GM12878 (cell line): ENCODE results near the gene TMC7. TPM values are rescaled to one million over a fixed set of nuclear protein-coding genes. Genes with fewer than 3 reads are reported as not detected.

Experiments used
- ATAC-seq: fragments of 200-7000 bp; cut with Tn5 transposase; 3 replicates; pipeline ENCODE4 v1.9.1; 2020; ENCODE audit warnings: mild to moderate bottlenecking, moderate library complexity
- BruUV-seq: library from RNA; stranded (reverse); fragments of 400-500 nt; replicated peaks from 2 replicates; lab custom pipeline; 2021; lab: Mats Ljungman, UMichigan
- CTCF ChIA-PET: fragments of 300-600 bp; sonication (Branson Sonifier 250); formaldehyde crosslinking; extraction: SDS; loops from one replicate; lab custom pipeline; 2021; ENCODE audit warnings: inconsistent platforms; lab: Yijun Ruan, JAX
- POLR2A ChIA-PET: fragments of 350-600 bp; formaldehyde crosslinking; extraction: SDS; loops from one replicate; lab custom pipeline; 2021; ENCODE audit warnings: inconsistent platforms; lab: Charles Lee
- RAD21 ChIA-PET: fragments of 300-600 bp; sonication (Branson Sonifier 250); formaldehyde crosslinking; loops from one replicate; lab custom pipeline; 2023; ENCODE audit warnings: antibody characterized with exemption; ENCODE audit not compliant: unreplicated experiment; lab: Charles Lee
- SMC1A ChIA-PET: fragments of 300-600 bp; sonication (Branson Sonifier 250); formaldehyde crosslinking; loops from one replicate; lab custom pipeline; 2023; ENCODE audit not compliant: unreplicated experiment, uncharacterized antibody; lab: Charles Lee
- DNase-seq: peaks from one replicate; pipeline ENCODE4 v3.0.0-alpha.2; 2011; ENCODE audit warnings: low read depth, low spot score
- FAIRE-seq: peaks from 3 replicates; lab custom pipeline; 2011; peaks lifted over from hg19 to GRCh38; lab: Jason Lieb, UNC
- H2AFZ ChIP-seq: 2 replicates; pipeline ENCODE4 v1.6.0; 2011; ENCODE audit warnings: low read depth, low read length, control low read depth; ENCODE audit not compliant: control insufficient read depth
- H3K27ac ChIP-seq: 2 replicates; pipeline ENCODE4 v1.5.1; 2011; ENCODE audit warnings: control low read depth; ENCODE audit not compliant: control insufficient read depth, insufficient read depth
- H3K27me3 ChIP-seq, 2 experiments: replicated peaks in 1 of 2; 2 replicates each; pipeline versions ENCODE4 v1.6.0 to v1.6.1; 2011; ENCODE audit warnings: low read length in 1 of 2; ENCODE audit not compliant: control insufficient read depth in 2 of 2, insufficient read depth in 2 of 2
- H3K36me3 ChIP-seq, 2 experiments: 2 replicates each; pipeline ENCODE4 v1.5.1; 2011; ENCODE audit warnings: low read length in 1 of 2; ENCODE audit not compliant: control insufficient read depth in 2 of 2, insufficient read depth in 2 of 2
- H3K4me1 ChIP-seq: 2 replicates; pipeline ENCODE4 v1.6.1; 2011; ENCODE audit warnings: mild to moderate bottlenecking, low read length, moderate library complexity, mixed read lengths; ENCODE audit not compliant: control insufficient read depth, insufficient read depth
- H3K4me2 ChIP-seq: 2 replicates; pipeline ENCODE4 v1.6.0; 2011; ENCODE audit warnings: control low read depth; ENCODE audit not compliant: control insufficient read depth, insufficient read depth
- H3K4me3 ChIP-seq: fragments of 200-600 bp; sonication (generic); 2 replicates; pipeline ENCODE4 v1.5.1; 2016
- H3K79me2 ChIP-seq: 2 replicates; pipeline ENCODE4 v1.6.0; 2011; ENCODE audit warnings: low read length; ENCODE audit not compliant: control insufficient read depth, insufficient read depth
- H3K9ac ChIP-seq: 2 replicates; pipeline ENCODE4 v1.8.0; 2011; ENCODE audit warnings: low read length, control low read depth, mixed read lengths; ENCODE audit not compliant: control insufficient read depth, insufficient read depth
- H3K9me3 ChIP-seq: replicated peaks from 3 replicates; pipeline ENCODE4 v1.5.1; 2011; ENCODE audit warnings: mild to moderate bottlenecking, low read length; ENCODE audit not compliant: control insufficient read depth, insufficient read depth
- H4K20me1 ChIP-seq: 2 replicates; pipeline ENCODE4 v1.6.0; 2011; ENCODE audit not compliant: control insufficient read depth, insufficient read depth
- CEBPB ChIP-seq, 2 experiments: fragments of 150-350 bp in 1 of 2; IDR thresholded peaks; 2 replicates each; pipeline ENCODE4 v1.6.1; 2012 to 2014; ENCODE audit warnings: low read depth in 2 of 2, low read length in 2 of 2, borderline replicate concordance in 1 of 2, inconsistent platforms in 1 of 2
- CREM ChIP-seq: IDR thresholded peaks from 2 replicates; pipeline ENCODE4 v1.6.1; 2014; ENCODE audit warnings: antibody characterized with exemption, low read depth
- E4F1 ChIP-seq: fragments of 450-650 bp; IDR thresholded peaks from 2 replicates; pipeline ENCODE4 v1.6.1; 2018; ENCODE audit warnings: borderline replicate concordance, mild to moderate bottlenecking; ENCODE audit not compliant: partially characterized antibody
- IKZF1 ChIP-seq: fragments of 450-650 bp; conservative IDR thresholded peaks from 2 replicates; pipeline ENCODE4 v1.6.1; 2017; ENCODE audit warnings: antibody characterized with exemption, mild to moderate bottlenecking
- MEF2B ChIP-seq: fragments of 450-650 bp; IDR thresholded peaks from 2 replicates; pipeline ENCODE4 v1.6.1; 2018; ENCODE audit warnings: mild to moderate bottlenecking, moderate library complexity; ENCODE audit not compliant: partially characterized antibody, poor library complexity, severe bottlenecking
- NFXL1 ChIP-seq: fragments of 450-650 bp; IDR thresholded peaks from 2 replicates; pipeline ENCODE4 v1.6.1; 2017; ENCODE audit warnings: antibody characterized with exemption, mild to moderate bottlenecking, borderline replicate concordance
- NFYB ChIP-seq: IDR thresholded peaks from 2 replicates; pipeline ENCODE4 v1.6.1; 2011; ENCODE audit warnings: low read depth, mild to moderate bottlenecking, low read length, improper control_type of control experiment, moderate library complexity; ENCODE audit not compliant: insufficient read depth
- SKIL ChIP-seq: fragments of 450-650 bp; IDR thresholded peaks from 2 replicates; pipeline ENCODE4 v1.6.1; 2017; ENCODE audit warnings: mild to moderate bottlenecking, low read depth, inconsistent platforms; ENCODE audit not compliant: poor library complexity, severe bottlenecking
- SMAD1 ChIP-seq: fragments of 450-650 bp; IDR thresholded peaks from 2 replicates; pipeline ENCODE4 v1.6.1; 2018; ENCODE audit warnings: mild to moderate bottlenecking, low read depth; ENCODE audit not compliant: partially characterized antibody
- TCF12 ChIP-seq: IDR thresholded peaks from 2 replicates; pipeline ENCODE4 v1.6.1; 2011; ENCODE audit warnings: low read depth, mild to moderate bottlenecking, low read length
- TCF7 ChIP-seq: IDR thresholded peaks from 2 replicates; pipeline ENCODE4 v1.6.1; 2014; ENCODE audit warnings: antibody characterized with exemption, borderline replicate concordance
- ZNF274 ChIP-seq: IDR thresholded peaks from one replicate; pipeline ENCODE4 v1.8.0; 2011; ENCODE audit not compliant: insufficient read length, insufficient read depth
- ZNF384 ChIP-seq: IDR thresholded peaks from 2 replicates; pipeline ENCODE4 v1.6.1; 2012; ENCODE audit warnings: low read depth, mild to moderate bottlenecking, low read length, improper control_type of control experiment, borderline replicate concordance
- WGBS: methylation state at CpG from one replicate; pipeline ENCODE4 v1.1.6; 2016; ENCODE audit warnings: low lambda C conversion rate; ENCODE audit not compliant: insufficient replicate concordance, insufficient coverage; ENCODE audit errors: missing lambda C conversion rate; 5-methylcytosine and 5-hydroxymethylcytosine counted together
- in situ Hi-C: fragments of 300-500 bp; cut with MboI; formaldehyde crosslinking; loops from 9 replicates; pipeline ENCODE4 v1.14.3; 2018; ENCODE audit warnings: mixed read lengths
- intact Hi-C: fragments of 100-400 bp; cut with micrococcal nuclease; formaldehyde crosslinking; loops from one replicate; pipeline ENCODE4 v1.14.2; 2022; ENCODE audit not compliant: unreplicated experiment
- polyA plus RNA-seq, 11 experiments: library from polyadenylated mRNA; depleted of rRNA in 4 of 11; unstranded in 6 of 11; stranded (reverse) in 5 of 11; fragments of >200 nt; fragmentation: Nextera tagmentation in 4 of 11; fragmentation: Illumina TruSeq in 1 of 11; extraction: Ambion mirVana in 4 of 11; extraction: Trizol in 1 of 11; gene quantifications; 1 replicate in 1 of 11; 2 replicates in 10 of 11; pipeline versions ENCODE4 v1.2.1 to v1.2.3, GENCODE V29; 2011 to 2016; ENCODE audit warnings: inconsistent platforms in 2 of 11, missing spikeins in 2 of 11, low read depth in 1 of 11
- total RNA-seq, 4 experiments: library from RNA; depleted of rRNA in 3 of 4; stranded (reverse); fragments of >200 nt in 3 of 4; fragmentation: Illumina TruSeq in 1 of 4; extraction: Trizol in 1 of 4; gene quantifications; 2 replicates each; pipeline versions ENCODE4 v1.2.1 to v1.2.3, GENCODE V29; 2013 to 2021
- TF ChIP-seq, protein P1 (sequence below): IDR thresholded peaks from 2 replicates; pipeline ENCODE4 v1.6.1; 2011; ENCODE audit warnings: borderline replicate concordance, low read depth, mild to moderate bottlenecking, moderate library complexity, mixed read lengths, low read length; ENCODE audit not compliant: insufficient read depth; ENCODE audit errors: extremely low read length

TMC7 gene
- total and polyA plus RNA-seq, 10 of the 15 experiments (the other 5 are each of a cell fraction or from before 2014, with no cell fraction given) = 0.15 TPM; not detected in 9

DNA sequence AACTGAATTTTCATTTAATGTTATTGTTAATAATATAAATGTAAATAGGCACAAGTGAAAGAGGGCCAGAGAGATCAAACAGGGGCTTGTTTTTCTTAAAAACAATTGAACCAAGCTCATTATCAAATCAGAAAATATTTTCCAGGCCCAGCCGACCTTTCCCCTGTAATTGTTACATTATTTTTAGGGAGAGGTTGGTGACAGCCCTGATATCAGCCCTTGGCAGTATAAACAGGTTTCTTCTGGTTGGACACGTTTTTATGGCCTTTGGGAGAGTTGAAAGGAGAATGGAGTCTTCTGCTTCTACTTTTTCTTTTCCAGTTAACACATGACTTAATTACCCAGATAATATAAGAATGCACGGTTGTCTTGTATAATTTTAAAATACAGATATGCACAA lies 43.7 kb downstream of the TMC7 start:
- no TSS peak for BruUV-seq
- in situ Hi-C loops (loop anchor here (25.0 kb wide), 1 partner anchor 1335 kb away; the partner anchor contains the start of gene UMOD), intact Hi-C loops (no loop called here)
- FAIRE-seq (no peak), DNase-seq (no peak), ATAC-seq (no peak)
- ChIA-PET CTCF (no interaction called here), POLR2A (no interaction called here), SMC1A (interaction anchor here (0.5 kb wide), 1 partner anchor 66 kb away, joined by 3 read pairs; no protein-coding TSS in a partner anchor), RAD21 (no interaction called here)
- H3K79me2 ChIP-seq = no peaks in the 10 kb centered on the region
- no peak overlapping the region for H3K4me2 ChIP-seq
- no peaks in the 10 kb centered on the region for H3K27me3 ChIP-seq
- no peaks in the 10 kb centered on the region for H4K20me1 ChIP-seq
- WGBS = 1% methylated on average over 3 of the region's 3 CpGs
- no peaks in the 10 kb centered on the region for H3K9me3 ChIP-seq
- H2AFZ ChIP-seq = no peak overlapping the region
- H3K4me1 ChIP-seq = no peaks in the 10 kb centered on the region
- no peak overlapping the region for H3K9ac ChIP-seq
- H3K36me3 ChIP-seq = no peaks in the 10 kb centered on the region
- H3K4me3 ChIP-seq = no peak overlapping the region
- H3K27ac ChIP-seq = no peak overlapping the region
- TF ChIP-seq NFXL1 (no peak), SMAD1 (no peak), ZNF274 (no peak), MEF2B (no peak), NFYB (no peak), SKIL (no peak), TCF12 (no peak), TCF7 (no peak), CREM (no peak), ZNF384 (no peak), CEBPB (IDR thresholded peaks at IDR 0.05; ENCODE audit: borderline replicate concordance in 1 of 2, low read depth in 2 of 2, low read length in 2 of 2) (no peak), E4F1 (no peak), IKZF1 (no peak)
- TF ChIP-seq, protein P1, sequence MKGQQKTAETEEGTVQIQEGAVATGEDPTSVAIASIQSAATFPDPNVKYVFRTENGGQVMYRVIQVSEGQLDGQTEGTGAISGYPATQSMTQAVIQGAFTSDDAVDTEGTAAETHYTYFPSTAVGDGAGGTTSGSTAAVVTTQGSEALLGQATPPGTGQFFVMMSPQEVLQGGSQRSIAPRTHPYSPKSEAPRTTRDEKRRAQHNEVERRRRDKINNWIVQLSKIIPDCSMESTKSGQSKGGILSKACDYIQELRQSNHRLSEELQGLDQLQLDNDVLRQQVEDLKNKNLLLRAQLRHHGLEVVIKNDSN = no peak
